GM21528 (cell line): ENCODE data around the gene IL33.

Source experiments
- ATAC-seq: cut with Tn5 transposase; IDR thresholded peaks from one replicate; pipeline ENCODE4 v1.9.1; 2021; ENCODE audit warnings: mild to moderate bottlenecking, moderate library complexity; ENCODE audit not compliant: unreplicated experiment, low FRiP score

Gene IL33

DNA sequence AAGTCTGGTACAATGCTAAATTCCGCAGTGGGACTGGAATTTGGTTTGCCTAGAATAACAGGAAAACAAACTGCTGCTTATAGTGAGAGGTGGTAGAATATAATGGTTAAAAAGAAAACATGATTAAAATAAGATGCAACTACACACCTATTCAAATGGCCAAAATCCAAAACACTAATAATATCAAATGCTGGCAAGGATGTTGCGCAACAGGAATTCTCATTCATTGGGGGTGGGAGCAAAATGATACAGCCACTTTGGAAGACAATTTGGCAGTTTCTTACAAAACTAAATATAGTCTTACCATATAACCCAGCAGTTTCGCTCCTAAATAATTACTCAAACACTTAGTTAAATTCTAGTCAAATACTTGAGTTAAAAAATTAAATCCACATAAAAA lies 61.8 kb downstream of the IL33 start:
- no peak for ATAC-seq

- no peak for ATAC-seq
Measured at GRCh38 chr9:6301858-6302257, 86.3 kb downstream of the IL33 start.

DNA sequence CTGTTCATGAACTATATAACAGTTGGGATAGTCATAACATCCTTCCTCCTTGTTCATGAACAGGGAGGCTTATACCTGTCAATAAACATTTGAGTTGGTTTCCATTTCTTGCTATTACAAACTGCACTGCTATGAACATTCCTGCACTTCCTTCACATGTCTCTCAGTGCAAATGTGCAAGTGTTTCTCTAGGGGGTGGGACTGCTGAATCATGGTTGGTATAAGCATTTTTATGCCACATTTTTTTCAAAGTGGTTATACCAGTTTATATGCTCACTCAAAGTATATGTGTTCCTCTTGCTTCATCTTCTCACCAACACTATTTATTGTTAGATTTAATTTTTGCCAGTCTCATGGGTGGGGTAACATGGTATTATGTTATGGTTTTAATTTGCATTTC lies 86.8 kb downstream of the IL33 start:
- no peak for ATAC-seq

DNA sequence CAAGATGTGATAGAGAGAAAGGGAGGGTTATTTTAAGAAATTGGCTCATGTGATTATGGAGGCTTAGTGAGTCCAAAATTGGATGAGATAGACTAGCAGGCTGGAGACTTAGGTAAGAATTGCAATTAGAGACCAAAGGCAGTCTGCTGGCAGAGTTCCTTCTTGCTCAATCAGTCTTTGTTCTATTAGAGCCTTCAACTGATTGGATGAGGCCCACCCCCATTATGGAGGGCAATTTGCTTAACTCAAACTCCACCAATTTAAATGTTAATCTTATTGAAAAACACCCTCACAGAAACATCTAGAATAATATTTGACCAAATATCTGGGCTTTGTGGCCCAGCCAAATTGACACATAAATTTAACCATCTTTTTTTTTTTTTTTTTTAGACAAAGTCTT lies 88.6 kb downstream of the IL33 start:
- no peak for ATAC-seq

DNA sequence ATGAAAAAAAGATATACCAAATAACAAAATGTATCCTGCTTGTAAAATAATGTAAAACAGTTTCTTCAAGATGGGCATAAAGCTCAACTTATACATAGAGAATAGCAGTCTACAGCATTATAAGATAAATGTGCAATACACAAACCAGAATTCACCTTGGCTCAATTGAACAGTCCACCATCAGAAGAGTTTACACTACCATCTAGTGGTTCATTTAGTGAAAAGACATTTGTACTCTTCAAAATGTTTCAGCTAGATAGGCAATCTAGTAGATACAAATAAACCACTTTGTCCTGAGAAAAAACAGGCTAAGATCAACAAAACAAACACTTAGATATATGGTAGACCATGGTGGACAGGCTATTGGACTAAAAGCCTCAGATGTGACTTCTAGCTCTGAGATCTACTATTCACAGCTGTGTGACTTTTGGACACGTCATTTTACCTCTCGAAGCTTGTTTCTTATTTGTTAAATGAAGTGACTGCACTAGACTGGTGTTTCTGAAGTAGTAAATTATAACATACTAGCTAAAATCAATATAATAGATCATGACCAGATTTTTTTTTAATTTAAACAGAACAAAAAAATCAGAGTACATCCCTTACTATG lies 90.5 kb downstream of the IL33 start:
- ATAC-seq, result no peak
